ENCODE results near the gene PACSIN2. TPM values are rescaled to one million over a fixed set of nuclear protein-coding genes. Genes with fewer than 3 reads are reported as not detected.

Gene PACSIN2
- total RNA-seq, 5 donors from 2014 or later (not counting 1 experiment from before 2014, with no cell fraction given): 25.9 to 49.0 (median 40.4) TPM

GRCh38 chr22:42979606-42980005 is 35.3 kb downstream of the PACSIN2 start:
- Histone ChIP-seq H3K9me3 (no peaks in the 10 kb centered on the region), H3K27ac (ENCODE audit: low read length) (no peak overlapping the region), H3K4me1 (ENCODE audit: control insufficient read depth in 1 of 2, extremely low read depth in 1 of 2, insufficient read depth in 2 of 2, low read length in 2 of 2) (peaks cover 0 to 9% of the 10 kb centered on the region in 2 experiments), H3K4me3 (ENCODE audit: control insufficient read depth in 1 of 2, extremely low read depth in 1 of 2, low read length in 1 of 2) (no peak overlapping the region), H3K27me3 (replicated peaks in 1 of 2; ENCODE audit: control insufficient read depth in 2 of 2, extremely low read depth in 1 of 2, insufficient read depth in 2 of 2, low read length in 1 of 2) (no peaks in the 10 kb centered on the region), H3K36me3 (ENCODE audit: control insufficient read depth in 2 of 2, extremely low read depth in 1 of 2, insufficient read depth in 1 of 2, low read length in 1 of 2) (no peaks in the 10 kb centered on the region)
- peaks cover 32 to 43% (median 39%) of the 10 kb centered on the region in 3 donors for H3K4me1 Mint-ChIP-seq
- no peak overlapping the region for H3K27ac Mint-ChIP-seq
- DNase-seq (no peak), ATAC-seq (replicated peaks in 1 of 4) (no peak)
- CTCF ChIA-PET: no interaction called here
- H3K9me3 Mint-ChIP-seq: no peaks in the 10 kb centered on the region
- H3K4me3 Mint-ChIP-seq: no peak overlapping the region
- WGBS (ENCODE audit: insufficient coverage): 100% methylated on average over 1 of the region's 4 CpGs
- POLR2A ChIA-PET: no interaction called here
- no peaks in the 10 kb centered on the region for H3K27me3 Mint-ChIP-seq
- no peaks in the 10 kb centered on the region for H3K36me3 Mint-ChIP-seq

- H3K36me3 Mint-ChIP-seq: no peaks in the 10 kb centered on the region
- ATAC-seq (replicated peaks in 1 of 4) (no peak), DNase-seq (no peak)
- H3K27ac ChIP-seq (ENCODE audit: low read length): no peak overlapping the region
- H3K9me3 ChIP-seq: no peaks in the 10 kb centered on the region
- H3K9me3 Mint-ChIP-seq: no peaks in the 10 kb centered on the region
- H3K4me1 ChIP-seq (ENCODE audit: control insufficient read depth in 1 of 2, extremely low read depth in 1 of 2, insufficient read depth in 2 of 2, low read length in 2 of 2): peaks cover 0 to 9% of the 10 kb centered on the region in 2 experiments
- no peaks in the 10 kb centered on the region for H3K36me3 ChIP-seq (ENCODE audit: control insufficient read depth in 2 of 2, extremely low read depth in 1 of 2, insufficient read depth in 1 of 2, low read length in 1 of 2)
- H3K4me3 Mint-ChIP-seq: no peak overlapping the region
- ChIA-PET CTCF (no interaction called here), POLR2A (no interaction called here)
- WGBS (ENCODE audit: insufficient coverage): no CpG with 5 or more reads among the region's 5 CpGs
- H3K4me1 Mint-ChIP-seq: peaks cover 31 to 46% (median 40%) of the 10 kb centered on the region in 3 donors
- H3K27ac Mint-ChIP-seq: peak overlapping the region in 1 of 2 donors; percentile 6
- H3K27me3 ChIP-seq (replicated peaks in 1 of 2; ENCODE audit: control insufficient read depth in 2 of 2, extremely low read depth in 1 of 2, insufficient read depth in 2 of 2, low read length in 1 of 2): no peaks in the 10 kb centered on the region
- H3K27me3 Mint-ChIP-seq: no peaks in the 10 kb centered on the region
- no peak overlapping the region for H3K4me3 ChIP-seq (ENCODE audit: control insufficient read depth in 1 of 2, extremely low read depth in 1 of 2, low read length in 1 of 2)
Observed at GRCh38 chr22:42978453-42979103, 36.4 kb downstream of the PACSIN2 start.

DNA sequence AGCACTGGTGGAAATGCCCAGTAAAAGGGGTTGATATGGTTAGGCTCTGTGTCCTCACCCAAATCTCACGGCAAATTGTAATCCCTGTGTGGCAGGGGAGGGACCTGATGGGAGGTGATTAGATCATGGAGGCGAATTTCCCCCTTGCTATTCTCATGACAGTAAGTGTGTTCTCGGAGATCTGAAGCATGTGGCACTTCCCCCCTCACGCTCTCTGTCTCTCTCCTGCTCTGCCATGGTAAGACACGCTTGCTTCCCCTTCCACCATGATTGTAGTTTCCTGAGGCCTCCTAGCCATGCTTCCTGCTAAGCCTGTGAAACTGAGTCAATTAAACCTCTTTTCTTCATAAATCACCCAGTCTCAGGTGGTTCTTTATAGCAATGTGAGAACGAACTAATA is 37.4 kb downstream of the PACSIN2 start:
- ATAC-seq (replicated peaks in 1 of 4) (no peak), DNase-seq (no peak)
- Histone ChIP-seq H3K9me3 (no peaks in the 10 kb centered on the region), H3K36me3 (ENCODE audit: control insufficient read depth in 2 of 2, extremely low read depth in 1 of 2, insufficient read depth in 1 of 2, low read length in 1 of 2) (no peaks in the 10 kb centered on the region), H3K27me3 (replicated peaks in 1 of 2; ENCODE audit: control insufficient read depth in 2 of 2, extremely low read depth in 1 of 2, insufficient read depth in 2 of 2, low read length in 1 of 2) (no peaks in the 10 kb centered on the region), H3K4me1 (ENCODE audit: control insufficient read depth in 1 of 2, extremely low read depth in 1 of 2, insufficient read depth in 2 of 2, low read length in 2 of 2) (peaks cover 0 to 9% of the 10 kb centered on the region in 2 experiments), H3K27ac (ENCODE audit: low read length) (no peak overlapping the region), H3K4me3 (ENCODE audit: control insufficient read depth in 1 of 2, extremely low read depth in 1 of 2, low read length in 1 of 2) (no peak overlapping the region)
- H3K27me3 Mint-ChIP-seq: no peaks in the 10 kb centered on the region
- no peaks in the 10 kb centered on the region for H3K36me3 Mint-ChIP-seq
- no peak overlapping the region for H3K4me3 Mint-ChIP-seq
- 75% methylated on average over 3 of the region's 6 CpGs for WGBS (ENCODE audit: insufficient coverage)
- no peak overlapping the region for H3K27ac Mint-ChIP-seq
- CTCF ChIA-PET: no interaction called here
- POLR2A ChIA-PET: no interaction called here
- no peaks in the 10 kb centered on the region for H3K9me3 Mint-ChIP-seq
- peaks cover 36 to 55% (median 42%) of the 10 kb centered on the region in 3 donors for H3K4me1 Mint-ChIP-seq

DNA sequence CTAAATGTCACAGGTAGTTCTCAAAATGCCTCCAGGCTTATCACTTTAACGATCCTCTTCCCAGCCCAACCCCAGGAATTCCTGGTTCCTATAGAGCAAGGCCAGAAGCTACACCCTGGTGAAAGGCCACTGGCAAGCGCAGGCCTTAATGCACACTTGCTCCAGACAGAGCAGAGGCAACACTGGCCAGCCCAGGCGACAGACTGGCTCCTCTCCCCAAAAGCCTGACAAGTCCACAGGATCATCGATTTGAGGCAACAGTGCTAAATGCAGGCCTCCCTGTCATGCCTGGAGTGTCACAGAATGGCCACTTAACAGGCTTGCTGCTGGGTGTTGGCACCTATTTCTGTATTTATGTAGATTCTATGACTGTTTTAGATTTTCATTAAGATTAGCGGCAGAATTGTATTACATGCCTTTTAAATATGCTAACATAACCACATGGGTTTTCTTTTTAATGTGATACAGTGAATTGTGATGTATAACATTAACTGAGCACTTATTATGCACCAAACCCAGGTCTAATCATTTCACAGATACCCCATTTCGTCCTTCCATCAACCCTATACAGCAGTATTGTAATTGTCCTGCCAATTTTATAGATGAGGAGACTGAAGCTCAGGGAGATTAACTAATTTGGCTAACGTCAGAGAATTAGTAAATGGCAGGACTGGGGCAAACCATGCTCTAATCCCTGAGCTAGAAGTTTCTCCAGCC is 38.6 kb downstream of the PACSIN2 start:
- peaks cover 38 to 55% (median 42%) of the 10 kb centered on the region in 3 donors for H3K4me1 Mint-ChIP-seq
- CTCF ChIA-PET: no interaction called here
- peaks cover 3% of the 10 kb centered on the region for H3K36me3 Mint-ChIP-seq

GRCh38 chr22:42974223-42974622 is 40.7 kb downstream of the PACSIN2 start:
- Histone ChIP-seq H3K27ac (ENCODE audit: low read length) (no peak overlapping the region), H3K4me3 (ENCODE audit: control insufficient read depth in 1 of 2, extremely low read depth in 1 of 2, low read length in 1 of 2) (no peak overlapping the region), H3K27me3 (replicated peaks in 1 of 2; ENCODE audit: control insufficient read depth in 2 of 2, extremely low read depth in 1 of 2, insufficient read depth in 2 of 2, low read length in 1 of 2) (no peaks in the 10 kb centered on the region), H3K4me1 (ENCODE audit: control insufficient read depth in 1 of 2, extremely low read depth in 1 of 2, insufficient read depth in 2 of 2, low read length in 2 of 2) (peaks cover 0 to 9% of the 10 kb centered on the region in 2 experiments), H3K9me3 (no peaks in the 10 kb centered on the region), H3K36me3 (ENCODE audit: control insufficient read depth in 2 of 2, extremely low read depth in 1 of 2, insufficient read depth in 1 of 2, low read length in 1 of 2) (no peaks in the 10 kb centered on the region)
- H3K4me1 Mint-ChIP-seq: peaks cover 42 to 58% (median 47%) of the 10 kb centered on the region in 3 donors
- no peak for ATAC-seq (replicated peaks in 1 of 4)
- no peak for DNase-seq
- POLR2A ChIA-PET: no interaction called here
- CTCF ChIA-PET: no interaction called here
- no peak overlapping the region for H3K27ac Mint-ChIP-seq
- peaks cover 17% of the 10 kb centered on the region for H3K36me3 Mint-ChIP-seq
- WGBS (ENCODE audit: insufficient coverage): no CpG with 5 or more reads among the region's 3 CpGs
- peaks cover 0 to 2% (median 0%) of the 10 kb centered on the region in 3 donors for H3K9me3 Mint-ChIP-seq
- H3K4me3 Mint-ChIP-seq: no peak overlapping the region
- no peaks in the 10 kb centered on the region for H3K27me3 Mint-ChIP-seq

More for the DNA sequence above, 38.6 kb downstream of the PACSIN2 start:
- POLR2A ChIA-PET: no interaction called here
- no peaks in the 10 kb centered on the region for H3K9me3 ChIP-seq
- H3K4me1 ChIP-seq (ENCODE audit: control insufficient read depth in 1 of 2, extremely low read depth in 1 of 2, insufficient read depth in 2 of 2, low read length in 2 of 2): peaks cover 0 to 9% of the 10 kb centered on the region in 2 experiments
- H3K27me3 Mint-ChIP-seq: no peaks in the 10 kb centered on the region
- no peak overlapping the region for H3K27ac ChIP-seq (ENCODE audit: low read length)
- DNase-seq (no peak), ATAC-seq (replicated peaks in 1 of 4) (no peak)
- no peaks in the 10 kb centered on the region for H3K27me3 ChIP-seq (replicated peaks in 1 of 2; ENCODE audit: control insufficient read depth in 2 of 2, extremely low read depth in 1 of 2, insufficient read depth in 2 of 2, low read length in 1 of 2)
- no peak overlapping the region for H3K27ac Mint-ChIP-seq
- H3K4me3 ChIP-seq (ENCODE audit: control insufficient read depth in 1 of 2, extremely low read depth in 1 of 2, low read length in 1 of 2): no peak overlapping the region
- no peaks in the 10 kb centered on the region for H3K36me3 ChIP-seq (ENCODE audit: control insufficient read depth in 2 of 2, extremely low read depth in 1 of 2, insufficient read depth in 1 of 2, low read length in 1 of 2)
- peaks cover 0 to 2% (median 0%) of the 10 kb centered on the region in 3 donors for H3K9me3 Mint-ChIP-seq
- H3K4me3 Mint-ChIP-seq: no peak overlapping the region
- 83% methylated on average over 3 of the region's 7 CpGs for WGBS (ENCODE audit: insufficient coverage)

- Histone ChIP-seq H3K27me3 (replicated peaks in 1 of 2; ENCODE audit: control insufficient read depth in 2 of 2, extremely low read depth in 1 of 2, insufficient read depth in 2 of 2, low read length in 1 of 2) (no peaks in the 10 kb centered on the region), H3K4me1 (ENCODE audit: control insufficient read depth in 1 of 2, extremely low read depth in 1 of 2, insufficient read depth in 2 of 2, low read length in 2 of 2) (peaks cover 0 to 3% of the 10 kb centered on the region in 2 experiments), H3K4me3 (ENCODE audit: control insufficient read depth in 1 of 2, extremely low read depth in 1 of 2, low read length in 1 of 2) (no peak overlapping the region), H3K27ac (ENCODE audit: low read length) (no peak overlapping the region), H3K36me3 (ENCODE audit: control insufficient read depth in 2 of 2, extremely low read depth in 1 of 2, insufficient read depth in 1 of 2, low read length in 1 of 2) (no peaks in the 10 kb centered on the region), H3K9me3 (no peaks in the 10 kb centered on the region)
- peaks cover 18% of the 10 kb centered on the region for H3K36me3 Mint-ChIP-seq
- H3K4me3 Mint-ChIP-seq: no peak overlapping the region
- no peak overlapping the region for H3K27ac Mint-ChIP-seq
- ChIA-PET CTCF (no interaction called here), POLR2A (no interaction called here)
- H3K27me3 Mint-ChIP-seq: no peaks in the 10 kb centered on the region
- H3K9me3 Mint-ChIP-seq: peaks cover 0 to 2% (median 0%) of the 10 kb centered on the region in 3 donors
- no peak for ATAC-seq (replicated peaks in 1 of 4)
- H3K4me1 Mint-ChIP-seq: peaks cover 37 to 52% (median 43%) of the 10 kb centered on the region in 3 donors
- 96% methylated on average over 4 of the region's 5 CpGs for WGBS (ENCODE audit: insufficient coverage)
- no peak for DNase-seq
Observed at GRCh38 chr22:42973536-42973881, 41.4 kb downstream of the PACSIN2 start.

Data from T-cell (primary cell).